D721Med (cell line): ENCODE measurements around the gene CHRM3.
A peak's percentile ranks its signal among the peaks of the same experiment; 100 is the strongest.

ENCODE experiments used
- DNase-seq: peaks from one replicate; pipeline ENCODE4 v3.0.0; 2011; ENCODE audit warnings: low spot score; ENCODE audit not compliant: insufficient read length
- FAIRE-seq: peaks from 2 replicates; lab custom pipeline; 2011; peaks lifted over from hg19 to GRCh38; lab: Jason Lieb, UNC
- TF ChIP-seq, protein P1 (sequence below): IDR thresholded peaks from 2 replicates; pipeline ENCODE4 v1.5.1; 2012; ENCODE audit warnings: mild to moderate bottlenecking, control low read depth; ENCODE audit not compliant: insufficient read depth; ENCODE audit errors: missing control alignments

Gene CHRM3

DNA sequence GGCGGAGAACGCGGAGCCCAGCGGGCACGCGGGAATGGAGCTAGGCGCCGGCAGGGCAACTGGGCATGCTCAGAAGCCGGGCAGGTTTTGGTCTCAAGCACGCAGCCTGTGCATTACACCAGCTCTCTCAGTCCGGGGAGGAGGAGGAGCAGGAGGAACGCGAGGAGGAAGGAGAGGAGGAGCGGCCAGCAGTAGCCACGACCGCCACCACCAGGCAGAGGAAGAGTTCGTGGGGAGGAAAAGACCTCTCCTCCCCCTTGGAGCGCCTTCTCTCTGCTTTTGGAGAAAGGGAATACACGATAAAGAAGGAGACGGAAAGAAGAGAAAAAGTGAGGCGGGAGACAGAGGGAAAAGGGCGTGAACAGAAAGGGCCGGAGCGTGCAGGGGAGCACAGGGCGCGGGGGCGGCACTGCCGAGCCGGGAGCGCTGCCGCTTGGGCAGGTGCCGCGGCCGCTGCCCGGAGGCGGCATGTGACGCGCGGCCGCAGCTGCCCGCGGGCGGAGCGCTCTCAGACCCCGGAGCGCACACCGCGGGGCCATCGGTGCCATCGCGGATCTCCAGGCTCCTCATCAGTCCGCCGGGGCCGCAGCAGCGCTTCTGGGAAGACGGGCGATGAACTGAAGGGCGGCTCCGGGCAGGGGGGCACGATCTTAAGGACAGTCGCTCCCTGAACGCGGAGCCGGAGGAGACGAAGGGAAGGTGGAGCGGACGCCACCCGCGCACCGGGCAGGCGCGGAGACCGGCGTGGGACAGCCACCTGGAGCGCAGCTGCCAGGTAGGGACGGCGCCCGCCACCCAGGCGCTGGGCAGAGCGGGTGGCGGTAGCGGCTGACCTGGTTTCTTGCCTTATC lies at the start of gene CHRM3:
Gene CHRM3 (plus strand): TSS at position 116 of the 851 bp plus-strand sequence. CDS start 520,884 bp downstream, outside the sequence.
- no peak for FAIRE-seq

DNA sequence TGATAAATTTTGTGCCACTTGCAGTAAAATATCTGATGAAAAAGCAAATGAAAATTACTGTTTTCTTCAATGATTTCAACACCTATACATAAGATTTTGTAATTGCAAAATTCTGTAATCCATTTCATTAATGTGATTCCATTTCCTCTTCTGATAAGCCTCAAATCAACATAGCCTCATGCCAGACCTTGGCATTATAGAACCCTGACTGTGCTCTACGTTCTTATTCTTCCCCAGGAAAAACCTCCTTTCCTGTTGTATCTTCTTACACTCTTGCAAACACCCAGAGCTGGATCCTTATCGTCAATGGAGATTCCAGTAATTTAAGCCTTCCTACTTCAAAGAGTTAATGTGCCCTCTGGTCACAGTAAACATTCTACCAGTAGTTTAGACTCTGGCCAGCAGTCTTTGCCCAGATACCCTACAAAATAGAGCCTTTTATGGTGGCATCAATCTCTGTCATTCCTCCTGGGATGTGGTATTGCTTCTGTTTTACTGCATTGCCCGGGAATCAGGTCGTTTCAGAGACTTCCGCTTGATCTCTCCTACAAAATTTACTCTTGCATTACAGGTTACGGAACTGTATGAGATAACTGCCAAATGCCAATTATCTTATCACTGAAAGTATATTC lies 48.5 kb upstream of the CHRM3 start:
- TF ChIP-seq, protein P1, sequence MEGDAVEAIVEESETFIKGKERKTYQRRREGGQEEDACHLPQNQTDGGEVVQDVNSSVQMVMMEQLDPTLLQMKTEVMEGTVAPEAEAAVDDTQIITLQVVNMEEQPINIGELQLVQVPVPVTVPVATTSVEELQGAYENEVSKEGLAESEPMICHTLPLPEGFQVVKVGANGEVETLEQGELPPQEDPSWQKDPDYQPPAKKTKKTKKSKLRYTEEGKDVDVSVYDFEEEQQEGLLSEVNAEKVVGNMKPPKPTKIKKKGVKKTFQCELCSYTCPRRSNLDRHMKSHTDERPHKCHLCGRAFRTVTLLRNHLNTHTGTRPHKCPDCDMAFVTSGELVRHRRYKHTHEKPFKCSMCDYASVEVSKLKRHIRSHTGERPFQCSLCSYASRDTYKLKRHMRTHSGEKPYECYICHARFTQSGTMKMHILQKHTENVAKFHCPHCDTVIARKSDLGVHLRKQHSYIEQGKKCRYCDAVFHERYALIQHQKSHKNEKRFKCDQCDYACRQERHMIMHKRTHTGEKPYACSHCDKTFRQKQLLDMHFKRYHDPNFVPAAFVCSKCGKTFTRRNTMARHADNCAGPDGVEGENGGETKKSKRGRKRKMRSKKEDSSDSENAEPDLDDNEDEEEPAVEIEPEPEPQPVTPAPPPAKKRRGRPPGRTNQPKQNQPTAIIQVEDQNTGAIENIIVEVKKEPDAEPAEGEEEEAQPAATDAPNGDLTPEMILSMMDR = no peak
- FAIRE-seq (no peak), DNase-seq (no peak)

More for the DNA sequence above, at the start of gene CHRM3:
- DNase-seq = peak; percentile 81
- TF ChIP-seq, protein P1 = peak; percentile 55

DNA sequence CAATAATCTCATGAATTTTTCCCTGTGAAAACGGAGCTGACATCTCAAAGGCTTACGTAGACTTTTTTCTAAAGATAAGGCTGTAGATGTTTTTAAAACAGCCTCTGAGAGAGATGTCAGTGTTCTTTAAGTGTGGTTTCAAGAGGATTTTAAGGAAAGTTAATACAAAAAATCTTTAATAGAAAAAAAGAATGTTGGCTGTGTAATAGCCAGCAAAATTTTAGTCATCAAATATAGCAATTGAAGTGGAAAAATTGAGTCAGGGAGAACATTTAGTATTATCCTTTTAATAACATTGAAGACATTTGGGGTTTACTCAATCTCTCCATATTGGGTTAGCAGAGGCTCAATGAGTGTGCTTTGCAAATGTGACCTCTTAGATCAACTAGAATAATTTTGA lies 38.6 kb upstream of the CHRM3 start:
- TF ChIP-seq, protein P1 = no peak
- DNase-seq (no peak), FAIRE-seq (no peak)

DNA sequence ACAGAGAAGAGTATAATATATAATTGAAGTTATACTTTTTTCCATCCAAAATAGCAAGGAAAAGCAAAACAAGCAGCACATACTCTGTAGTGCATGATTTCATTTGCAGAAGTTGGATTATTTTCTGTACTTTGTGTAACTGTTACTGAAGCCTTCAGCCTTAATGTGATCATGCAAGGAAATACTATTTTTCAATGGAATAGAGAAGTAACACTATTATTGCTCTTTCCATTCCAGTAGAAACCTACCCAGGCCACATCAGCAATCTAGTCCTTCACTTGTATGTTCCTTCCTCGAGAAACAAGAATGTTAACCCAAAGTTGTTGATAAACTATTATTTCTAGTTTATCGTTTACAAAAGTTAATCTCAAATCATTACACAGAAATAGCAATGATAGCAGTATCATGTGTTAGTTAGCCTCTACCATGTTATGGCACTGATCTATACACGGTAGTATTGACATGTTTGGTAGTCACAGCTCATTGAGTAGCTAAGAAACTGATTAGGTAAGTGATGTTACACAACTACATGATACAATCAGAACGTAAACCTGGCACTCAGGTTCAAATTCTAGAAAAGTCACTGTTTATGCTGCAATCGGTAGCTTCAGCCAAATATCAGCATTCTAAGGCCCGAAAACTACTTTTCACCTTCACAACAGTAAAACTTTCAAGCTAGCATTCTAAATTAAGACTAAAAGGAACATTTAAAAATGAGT lies 37.6 kb upstream of the CHRM3 start:
- FAIRE-seq = peak; percentile 84
- DNase-seq = no peak
- TF ChIP-seq, protein P1 = no peak

DNA sequence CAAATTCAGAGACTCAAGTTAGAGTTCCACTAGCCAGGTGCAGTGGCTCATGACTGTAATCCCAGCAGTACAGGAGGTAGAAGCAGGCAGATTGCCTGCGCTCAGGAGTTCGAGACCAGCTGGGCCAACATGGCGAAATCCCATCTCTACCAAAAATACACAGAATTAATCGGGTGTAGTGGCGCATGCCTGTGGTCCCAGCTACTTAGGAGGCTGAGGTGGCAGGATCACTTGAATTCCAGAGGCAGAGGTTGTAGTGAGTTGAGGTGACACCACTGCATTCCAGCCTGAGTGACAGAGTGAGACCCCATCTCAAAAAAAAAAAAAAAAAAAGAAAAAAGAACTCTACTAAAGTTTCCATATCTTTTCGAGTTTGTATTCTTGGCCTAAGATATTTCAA lies 36.7 kb upstream of the CHRM3 start:
- DNase-seq = no peak
- TF ChIP-seq, protein P1 = no peak
- no peak for FAIRE-seq

DNA sequence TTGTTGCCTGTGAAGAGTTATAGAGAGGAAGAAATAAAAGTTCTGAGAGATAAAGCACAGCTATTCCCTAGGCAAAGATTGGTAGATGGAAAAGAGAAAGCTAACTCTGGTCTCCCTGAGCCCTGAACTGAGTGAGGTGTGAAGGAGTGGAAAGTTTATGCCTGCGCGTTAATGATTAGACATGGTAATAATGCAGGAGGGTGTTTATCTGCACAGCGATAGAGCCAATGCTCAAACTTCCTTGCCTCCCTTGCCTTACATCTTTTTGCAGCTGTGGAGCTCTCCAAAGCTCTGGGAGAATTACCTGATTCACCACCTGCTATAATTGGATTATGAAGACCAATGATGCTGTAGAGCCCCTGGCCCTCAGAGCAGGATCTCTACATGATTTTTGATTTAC lies 32.8 kb upstream of the CHRM3 start:
- DNase-seq (no peak), FAIRE-seq (no peak)
- TF ChIP-seq, protein P1 = no peak
